GM19238 (cell line): ENCODE data around the gene RALGDS.

Source experiments
- DNase-seq: peaks from one replicate; pipeline ENCODE4 v3.0.0; 2011; ENCODE audit warnings: low spot score; ENCODE audit not compliant: insufficient read length

The RALGDS gene

DNA sequence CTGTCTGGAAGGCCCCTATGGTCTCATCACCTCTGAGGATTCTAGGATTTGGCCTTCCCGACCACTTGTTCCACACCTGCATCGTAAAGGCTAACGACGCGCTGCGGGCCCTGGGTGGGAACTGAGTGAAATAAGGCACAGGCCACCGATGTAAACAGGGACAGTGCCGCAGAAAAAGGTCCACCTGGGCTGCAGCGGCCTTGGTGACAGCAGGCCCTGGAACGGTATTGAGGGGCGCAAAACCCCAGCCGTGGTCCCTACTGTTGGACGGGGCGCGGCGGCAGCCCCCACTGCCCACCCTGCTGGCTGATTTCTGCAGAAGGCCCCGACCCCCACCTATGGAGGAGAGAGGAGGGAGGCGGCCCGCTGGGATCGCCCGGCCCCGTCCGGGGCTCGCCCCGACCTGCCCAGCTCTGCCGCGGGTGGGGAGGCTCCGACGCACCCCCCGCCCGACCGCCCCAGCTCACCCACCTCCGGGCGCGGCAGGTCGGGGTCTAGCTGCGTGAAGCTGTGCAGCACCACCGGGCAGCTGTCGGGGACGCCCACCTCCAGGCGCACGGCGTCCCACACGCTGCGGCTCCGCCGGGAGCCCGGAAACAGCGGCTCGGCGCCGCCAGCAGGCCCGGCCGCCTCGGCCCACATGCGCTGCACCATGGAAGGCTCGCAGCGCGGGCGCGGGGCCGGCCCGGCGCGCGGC is 391 bp downstream of the RALGDS start:
- DNase-seq: no peak

DNA sequence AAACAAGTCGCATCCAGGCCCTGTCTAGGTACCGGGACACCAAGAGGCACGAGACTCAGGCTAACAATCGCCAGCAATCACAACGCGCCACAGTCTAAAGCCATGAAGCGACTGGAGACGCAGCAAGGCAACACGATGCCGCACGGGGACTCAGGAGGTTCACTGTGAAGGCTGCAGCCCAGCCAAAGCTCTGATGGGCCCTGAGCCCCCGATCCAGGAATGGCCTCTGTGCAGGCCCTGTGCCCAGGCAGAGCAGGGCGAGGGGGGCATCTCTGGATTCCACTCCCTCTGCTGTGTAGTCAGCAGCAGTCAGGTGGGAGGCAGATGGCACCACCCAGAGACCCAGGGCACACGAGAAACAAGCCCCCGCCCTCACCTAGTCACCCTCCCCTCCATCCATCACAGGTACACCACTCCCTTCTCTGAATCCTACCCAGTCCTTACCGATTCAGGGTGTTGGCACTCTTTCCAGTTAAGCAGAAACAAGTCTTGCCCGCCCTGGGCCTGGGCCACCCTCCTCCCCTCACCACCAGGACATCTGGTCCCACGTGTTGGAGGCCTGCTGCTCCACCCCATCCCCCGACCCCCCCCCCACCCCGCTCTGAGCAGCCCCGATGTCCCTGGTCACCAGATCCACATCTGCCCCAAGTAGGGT is 1.1 kb downstream of the RALGDS start:
- DNase-seq: no peak

DNA sequence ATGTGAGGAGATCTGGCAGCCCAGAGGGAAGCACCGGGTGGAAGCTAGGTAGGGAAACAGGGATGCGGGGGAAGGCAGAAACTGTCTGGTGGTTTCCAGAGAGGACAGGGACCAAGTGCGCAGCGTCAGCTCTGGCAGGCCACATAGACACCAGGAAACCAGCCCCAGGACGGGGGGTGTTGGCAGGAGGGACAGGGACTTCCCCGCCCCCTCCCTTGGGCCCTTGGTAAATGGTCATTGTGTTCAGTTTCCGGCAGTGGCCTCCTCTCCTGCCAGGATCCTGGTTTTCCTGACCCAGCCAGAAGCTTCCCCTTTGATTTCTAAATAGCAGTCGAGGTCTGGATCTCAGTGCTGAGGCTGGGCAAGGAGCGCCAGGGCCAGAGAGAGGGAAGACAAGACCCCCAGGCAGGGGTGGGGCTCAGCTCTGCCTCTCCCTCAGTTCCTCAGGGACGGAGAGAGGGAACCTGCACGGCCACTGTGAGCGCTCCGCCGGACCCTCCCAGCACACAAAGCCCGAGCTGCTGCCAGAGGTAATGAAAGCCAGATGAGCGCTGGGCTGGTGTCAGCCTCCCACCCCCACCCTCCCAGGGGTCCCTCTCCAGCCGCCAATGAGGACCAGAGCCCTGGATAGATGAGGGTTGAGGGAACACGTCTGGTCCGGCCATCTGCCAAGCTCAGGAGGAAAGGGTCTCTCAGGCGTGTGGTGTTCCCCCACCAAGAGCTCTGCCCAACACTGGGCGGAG is 1.8 kb downstream of the RALGDS start:
- no peak for DNase-seq

DNA sequence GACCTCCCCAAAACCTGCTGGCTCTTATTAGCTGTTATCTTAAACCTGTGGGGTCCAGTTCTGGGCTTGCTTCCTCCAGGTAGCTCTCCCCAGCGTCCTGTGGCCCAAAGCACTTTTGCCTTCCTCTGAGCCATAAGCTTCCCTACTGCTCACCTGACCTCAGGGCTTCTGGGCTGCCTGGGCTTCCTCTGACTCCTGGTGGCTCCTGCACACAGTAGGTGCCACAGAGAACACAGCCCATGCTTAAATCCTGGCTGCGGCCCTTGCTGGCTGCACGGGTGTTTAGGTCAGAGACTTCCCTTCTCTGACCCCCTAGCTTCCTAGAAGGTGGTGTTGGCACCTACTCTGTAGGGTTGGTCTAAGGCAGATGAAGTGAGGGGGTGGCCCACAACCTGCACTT is 2.5 kb downstream of the RALGDS start:
- no peak for DNase-seq

DNA sequence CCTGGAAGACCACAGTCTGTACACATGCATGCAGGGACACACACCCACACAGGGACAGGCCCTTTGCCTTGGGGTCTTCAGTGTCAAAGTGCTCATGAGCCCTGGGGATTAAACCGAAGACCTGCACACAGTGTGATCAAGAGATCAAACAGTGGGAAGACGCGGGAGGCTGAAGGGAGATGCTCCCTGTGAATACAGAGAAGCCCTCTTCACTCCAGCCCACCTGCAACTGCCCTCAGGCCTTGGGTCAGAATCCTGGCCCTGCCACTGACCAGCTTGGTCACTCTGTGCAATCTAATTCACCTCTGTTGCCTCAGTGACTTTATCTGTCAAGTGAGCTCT is 2.9 kb downstream of the RALGDS start:
- DNase-seq: no peak

DNA sequence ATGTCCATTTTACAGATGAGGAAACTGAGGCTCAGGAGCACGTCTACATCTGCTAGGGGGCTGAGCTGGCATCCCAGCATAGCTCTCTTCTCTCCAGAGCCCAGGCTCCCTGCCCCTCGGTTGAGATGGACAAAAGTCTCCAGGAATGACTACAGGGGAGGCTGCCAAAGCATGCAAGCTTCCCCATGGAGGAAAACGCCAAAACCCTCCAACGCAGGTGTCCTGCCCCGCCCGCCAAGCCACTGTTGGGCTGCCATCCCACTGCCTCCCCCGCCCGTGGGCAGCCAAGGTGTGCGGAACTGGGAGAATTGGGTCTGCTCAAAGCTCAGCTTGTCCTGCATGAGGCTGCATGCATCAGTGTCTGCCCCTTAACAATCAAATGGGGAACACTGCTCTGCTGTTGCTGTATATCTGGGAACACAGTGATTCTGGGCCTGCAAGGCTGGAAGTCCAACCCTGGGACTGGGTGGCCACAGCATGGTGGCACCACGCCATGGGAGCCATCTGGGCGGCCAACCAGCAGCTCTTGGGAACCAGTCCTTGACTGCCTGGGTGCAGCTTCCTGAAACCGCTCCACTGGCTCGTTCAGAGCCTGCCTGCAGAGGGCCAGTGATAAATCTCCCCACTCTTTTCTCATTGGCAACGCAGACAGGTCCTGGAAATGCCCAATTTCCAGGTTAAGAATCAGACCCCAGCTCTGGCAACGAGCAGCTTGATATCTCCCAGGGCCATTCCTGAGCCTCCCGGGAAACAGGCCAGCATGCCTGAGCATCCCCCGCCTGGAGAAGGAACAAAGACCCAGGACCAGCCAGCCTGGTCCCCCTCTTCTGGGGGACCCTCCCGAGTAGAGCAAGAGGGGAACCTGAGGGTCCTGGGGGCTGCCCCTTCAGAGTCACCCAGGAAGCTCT is 3.5 kb downstream of the RALGDS start:
- no peak for DNase-seq

DNA sequence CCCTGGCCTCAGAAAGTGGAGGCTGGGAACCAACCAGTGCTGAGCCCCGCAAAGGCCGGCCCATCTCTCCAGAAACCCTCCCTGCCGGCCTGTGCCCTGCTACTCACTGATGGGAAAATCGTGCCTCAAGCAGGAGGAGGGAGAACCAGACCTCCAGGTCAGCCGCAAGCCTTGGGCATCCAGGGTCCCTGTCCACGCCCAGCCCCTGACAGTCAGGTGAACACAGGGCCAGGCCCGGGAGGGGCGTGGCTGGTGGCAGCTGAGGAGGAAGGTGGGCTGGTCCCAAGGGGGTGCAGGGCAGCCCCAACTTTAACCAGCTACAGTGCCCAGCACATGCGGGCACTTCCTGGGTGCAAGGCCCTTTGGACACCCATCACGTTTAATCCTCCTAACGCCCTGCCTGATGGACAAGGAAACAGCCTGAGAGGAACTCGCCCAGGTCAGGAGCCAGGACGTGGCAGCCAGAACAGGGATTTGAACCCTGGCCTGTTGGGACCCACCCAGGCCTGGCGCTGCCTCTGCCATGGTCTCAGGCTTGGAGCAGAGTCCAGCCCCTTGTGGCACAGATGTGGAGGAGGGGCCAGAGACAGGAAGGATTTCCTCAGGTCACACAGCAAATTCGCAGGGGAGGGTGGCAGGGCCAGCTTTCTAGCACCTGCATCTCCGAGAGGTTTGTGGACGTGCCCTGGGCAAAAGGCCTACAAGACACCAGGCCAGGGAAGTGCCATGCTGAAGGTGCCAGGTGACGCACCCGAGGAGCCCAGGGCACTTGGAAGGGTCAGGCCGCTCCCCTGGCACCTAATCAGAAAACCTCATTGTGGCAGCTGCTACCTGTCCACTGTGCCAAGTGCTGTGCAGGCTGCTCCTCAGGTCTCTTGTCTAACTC is 4.5 kb downstream of the RALGDS start:
- no peak for DNase-seq

DNA sequence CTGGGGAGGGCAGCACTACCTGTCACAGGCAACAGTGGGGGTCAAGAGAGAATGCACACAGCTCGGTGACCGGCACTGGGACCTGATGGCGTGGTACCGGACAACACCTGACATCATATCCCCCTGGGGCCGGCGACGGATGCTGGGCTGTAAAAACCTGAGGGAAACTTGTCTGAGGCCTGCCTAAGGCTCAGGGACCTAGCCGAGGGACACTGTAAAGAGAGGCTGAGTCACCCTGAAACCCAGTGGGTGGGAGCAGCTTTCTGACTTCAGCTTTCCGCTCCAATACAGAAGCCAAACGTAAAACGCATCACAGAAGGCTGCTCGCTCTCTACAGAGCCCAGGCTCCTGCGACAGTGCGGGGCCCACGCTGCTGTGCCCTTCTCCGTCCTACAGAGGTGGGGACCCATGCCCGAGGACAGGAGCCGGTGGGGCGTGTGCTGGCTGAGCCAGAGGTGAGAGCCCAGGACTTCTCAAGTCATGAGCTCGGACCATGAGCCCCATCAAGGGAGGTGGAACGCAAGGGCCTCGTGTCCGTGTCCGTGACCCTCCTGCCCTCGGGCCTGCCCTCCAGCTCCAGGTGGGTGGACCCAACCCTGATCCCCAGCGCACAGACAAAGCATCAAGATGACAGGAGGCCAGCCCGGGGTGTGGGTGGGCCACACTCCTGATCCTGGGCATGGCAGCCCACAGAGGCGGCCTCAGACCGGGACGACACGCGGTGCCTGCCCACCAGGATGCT is 5.3 kb downstream of the RALGDS start:
- peak; percentile 90 for DNase-seq

DNA sequence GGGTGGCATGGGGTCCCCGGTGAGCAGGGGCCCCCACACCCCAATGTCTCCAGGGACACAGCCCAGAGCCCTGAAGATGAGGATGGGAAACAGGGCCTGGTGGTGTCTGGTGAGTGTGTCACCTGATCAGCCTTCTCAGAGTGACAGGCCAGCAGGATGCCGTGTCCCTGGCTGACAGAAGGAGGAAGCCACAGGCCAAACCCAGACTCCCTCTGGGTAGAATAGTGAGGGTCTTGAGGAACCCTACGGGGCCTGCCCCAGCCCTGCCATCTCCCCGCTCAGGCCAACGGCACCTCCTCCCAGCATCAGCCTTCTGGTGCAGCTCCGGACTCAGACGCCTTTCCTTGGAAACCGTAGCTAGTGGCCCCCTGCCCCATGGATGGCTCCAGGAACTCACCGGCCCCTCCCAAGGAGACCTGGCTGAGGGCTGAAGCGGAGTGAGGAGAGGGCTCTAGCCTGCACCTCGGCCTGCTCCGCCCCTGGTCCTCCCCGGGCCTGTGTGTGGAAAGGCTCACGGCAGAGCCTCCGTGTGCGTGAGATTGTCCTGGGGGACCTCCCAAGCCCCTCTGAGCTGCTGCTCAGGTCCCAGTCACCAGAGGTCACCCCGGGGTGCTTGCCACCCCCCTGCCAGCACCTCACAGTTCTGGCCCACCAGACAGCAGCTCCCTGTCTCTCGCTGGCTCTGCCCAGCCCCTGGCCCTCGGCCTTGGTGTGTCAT is 6.0 kb downstream of the RALGDS start:
- no peak for DNase-seq

DNA sequence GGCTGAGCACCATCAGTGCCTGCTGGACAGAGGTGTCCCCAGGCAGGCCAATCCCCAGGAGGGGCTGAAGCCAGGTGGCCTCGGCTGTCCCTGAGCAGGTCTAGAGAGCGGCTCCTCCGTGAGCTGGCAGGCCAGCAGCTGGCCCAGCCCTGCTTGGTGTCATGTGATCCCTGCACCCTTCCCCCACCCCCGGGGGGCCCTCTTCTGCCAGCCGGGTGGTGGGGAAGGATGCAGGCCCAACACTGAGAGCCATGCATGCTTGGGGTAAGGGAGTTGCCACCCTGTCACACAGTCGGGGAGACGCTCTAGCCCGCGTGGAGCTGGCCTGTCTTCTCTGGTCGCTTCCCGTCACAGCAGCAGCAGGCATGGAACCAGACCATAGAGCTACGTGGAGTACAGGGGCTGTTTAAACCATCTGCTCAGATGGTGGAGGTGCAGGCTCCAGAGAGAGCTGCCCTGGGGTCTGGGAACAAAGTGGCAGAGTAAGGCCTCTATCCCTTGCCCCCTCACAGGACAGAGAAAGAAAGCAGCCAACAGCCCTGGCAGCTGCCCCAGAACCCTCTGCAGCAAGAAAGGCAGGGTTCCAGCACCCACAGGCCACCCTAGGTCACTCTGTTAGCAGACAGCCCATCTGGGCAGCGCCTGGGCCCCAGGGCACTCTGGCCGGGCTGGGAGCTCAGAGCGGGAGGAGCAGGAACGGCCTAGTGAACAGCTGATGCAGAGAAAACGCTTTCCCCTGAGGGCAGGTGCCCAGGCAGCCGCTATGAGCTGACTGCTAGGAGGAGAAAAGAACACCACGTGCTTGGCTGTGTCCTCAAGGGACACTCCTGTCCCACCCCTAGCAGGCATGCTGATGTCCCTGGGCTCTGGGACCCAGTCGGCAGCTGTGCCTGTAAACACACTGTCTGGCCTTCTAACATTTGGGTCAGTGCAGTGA is 6.8 kb downstream of the RALGDS start:
- DNase-seq: no peak

DNA sequence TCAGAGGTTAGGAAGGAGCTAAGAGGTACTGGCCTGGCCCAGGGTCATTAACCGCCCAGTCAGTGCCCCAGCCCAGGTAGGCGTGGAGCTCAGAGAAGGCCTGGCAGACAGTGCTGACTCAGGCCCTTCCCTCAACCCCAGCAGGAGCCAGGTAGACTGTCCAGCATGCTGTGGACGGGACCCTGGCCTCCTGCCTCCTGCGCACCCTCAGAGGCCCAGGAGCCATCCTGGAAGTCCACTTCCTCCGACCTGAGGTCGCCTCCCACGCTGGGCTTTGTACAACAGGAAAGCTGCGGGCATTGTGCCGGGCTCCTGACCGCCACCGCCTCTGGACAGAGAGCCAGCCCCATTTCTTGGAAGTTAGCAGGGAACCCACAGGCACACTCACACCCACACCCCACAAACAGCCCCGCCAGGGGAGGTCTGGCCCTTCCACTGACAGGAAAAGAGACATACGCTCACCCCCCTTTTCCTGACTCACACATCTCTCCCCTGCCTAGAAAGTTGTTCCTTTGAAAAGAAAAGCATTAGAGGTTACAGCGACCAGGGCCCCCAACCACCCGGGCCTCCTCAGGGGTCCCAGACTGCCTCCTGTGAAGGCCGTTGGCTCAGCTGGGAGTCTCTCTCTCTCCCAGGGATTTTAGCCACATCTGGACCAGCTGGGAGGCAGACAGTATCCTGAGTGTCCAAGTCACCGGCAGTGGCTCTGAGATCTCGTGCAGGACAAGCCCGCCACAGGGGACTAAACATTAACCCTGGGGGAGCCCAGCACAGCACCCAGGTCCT is 7.7 kb downstream of the RALGDS start:
- no peak for DNase-seq

DNA sequence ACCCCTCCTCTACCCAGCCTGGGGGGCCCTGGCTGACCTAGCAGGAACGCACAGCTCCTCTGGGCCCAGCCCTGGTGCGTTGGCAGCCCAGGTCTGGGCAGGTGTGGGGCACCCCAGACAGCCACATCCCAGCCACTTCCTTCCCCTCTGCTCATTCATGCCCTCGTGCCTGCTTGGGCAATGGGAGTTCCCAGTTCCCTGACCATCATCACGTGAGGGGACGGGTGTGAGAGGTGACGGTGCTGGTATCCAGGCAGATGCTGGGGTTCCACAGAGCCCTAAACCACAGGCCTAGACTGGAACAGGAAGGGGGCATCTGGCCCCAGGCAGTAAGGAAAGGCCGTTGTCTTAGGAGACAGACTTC is 8.4 kb downstream of the RALGDS start:
- DNase-seq: no peak

DNA sequence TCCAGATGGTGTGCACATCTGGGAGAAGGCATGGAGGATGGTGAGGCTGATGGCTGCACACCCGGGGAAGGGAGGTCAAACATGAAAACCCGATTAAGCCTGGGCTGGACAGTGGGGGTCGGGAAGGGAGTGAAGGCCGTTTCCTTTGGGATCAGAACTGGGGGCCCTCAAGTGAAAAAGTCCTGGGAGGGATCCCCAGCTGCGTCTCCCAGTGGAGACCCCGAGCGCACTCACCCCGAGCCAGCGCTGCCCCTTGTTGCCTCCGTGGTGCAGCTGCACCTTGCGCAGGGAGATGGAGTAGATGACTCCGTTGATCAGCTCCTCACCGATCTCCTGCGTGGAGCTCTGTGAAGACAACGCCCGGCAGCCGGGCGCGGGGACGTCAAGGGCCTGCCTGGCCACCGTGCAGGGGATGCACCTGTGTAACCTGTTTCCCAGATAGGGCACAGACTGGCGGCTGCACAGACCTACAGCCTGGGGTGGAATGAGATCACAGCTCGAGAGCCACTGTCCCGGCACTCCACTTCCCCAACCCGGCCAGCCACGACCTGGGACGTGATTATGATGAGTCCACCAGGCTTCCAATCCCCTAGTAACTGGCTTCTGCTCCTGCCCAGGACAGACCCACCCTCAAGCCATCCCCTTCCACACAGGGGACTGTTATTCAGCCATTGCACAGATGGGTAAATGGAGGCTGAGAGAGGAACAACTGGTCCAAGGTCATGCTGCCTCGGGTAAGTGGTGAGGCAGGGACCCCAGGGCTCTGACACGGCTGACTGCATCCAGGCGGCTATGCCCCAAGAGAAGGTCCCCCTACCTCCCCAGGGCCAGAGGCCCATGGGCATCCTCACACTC is 9.0 kb downstream of the RALGDS start:
- DNase-seq: no peak

DNA sequence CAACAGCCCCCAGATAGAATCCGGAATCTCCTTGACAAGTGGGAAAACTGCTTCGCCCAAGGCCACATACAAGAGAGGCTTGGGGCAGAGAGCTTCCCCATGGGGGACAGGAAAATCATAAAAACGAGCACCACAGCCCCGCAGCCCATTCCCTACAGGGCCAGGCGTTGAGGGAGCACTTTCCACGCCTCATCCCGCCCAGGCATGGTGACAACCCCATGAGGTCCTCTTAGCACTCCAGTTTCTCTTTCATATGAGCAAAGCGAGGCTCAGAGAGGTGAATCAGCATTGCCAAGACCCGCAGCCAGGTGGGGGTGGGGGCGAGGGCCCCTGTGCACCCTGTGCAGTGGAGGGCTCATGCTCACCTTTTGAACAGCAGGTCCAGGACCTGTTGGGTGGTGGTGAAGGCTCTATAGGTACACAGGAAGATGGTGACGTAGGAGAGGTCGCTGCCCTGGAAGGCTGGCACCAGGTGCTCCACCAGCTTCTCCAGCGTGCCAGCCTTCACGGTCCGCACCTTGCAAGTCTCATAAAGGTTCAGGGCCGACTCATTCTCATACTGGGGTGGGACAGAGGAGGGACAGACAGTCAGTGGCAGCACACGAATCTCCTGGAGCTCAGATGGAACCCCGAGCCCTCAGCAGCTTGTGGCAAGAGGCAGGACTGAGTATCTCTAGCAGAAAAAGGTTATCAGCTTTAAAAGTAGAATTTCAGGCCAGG is 10.9 kb downstream of the RALGDS start:
- DNase-seq: no peak

DNA sequence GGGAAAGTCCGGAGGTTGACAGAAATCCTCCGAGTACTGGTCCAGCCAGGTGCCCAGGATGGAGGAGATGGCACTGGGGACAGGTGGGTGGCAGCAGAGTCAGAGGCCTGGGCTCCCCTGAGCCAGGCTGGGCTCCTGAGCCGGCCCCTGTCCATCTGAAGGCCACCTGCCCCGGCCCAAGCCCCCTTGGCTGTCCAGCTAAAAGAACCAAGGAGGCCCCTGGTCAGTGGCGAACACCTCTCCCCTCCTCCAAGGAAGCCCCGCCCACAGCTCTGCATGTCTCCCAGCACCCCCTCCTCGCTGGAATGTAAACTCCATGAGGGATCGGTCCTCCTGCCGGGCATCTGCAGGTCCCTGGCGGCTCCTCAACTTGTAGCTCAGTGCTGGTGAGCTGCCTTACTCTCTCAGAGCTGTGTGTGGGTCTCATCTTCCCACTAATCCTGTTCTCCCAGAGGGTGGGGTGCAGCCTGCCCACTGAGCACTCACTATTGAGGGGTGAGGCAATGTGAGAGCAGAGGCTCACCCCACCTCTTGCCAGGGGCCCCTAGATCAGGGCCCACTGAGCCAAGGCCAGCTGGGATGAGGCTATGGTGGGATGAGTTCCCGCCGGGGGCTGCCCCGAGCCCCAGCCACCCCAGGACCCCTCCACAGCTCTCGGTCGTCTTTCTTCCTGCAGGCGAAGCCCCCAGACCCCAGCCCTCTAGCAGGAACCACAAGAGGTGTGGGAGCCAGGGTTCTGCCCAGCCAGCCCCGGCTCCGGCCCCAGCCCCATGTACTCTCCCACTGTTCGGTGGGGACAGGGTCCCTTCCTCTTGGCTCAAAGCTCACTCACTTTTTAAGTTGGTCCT is 12.0 kb downstream of the RALGDS start:
- no peak for DNase-seq
